CD4-positive, CD25-positive, alpha-beta regulatory T cell (primary cell): ENCODE data around the gene RHOC. TPM values are rescaled to one million over a fixed set of nuclear protein-coding genes. Genes with fewer than 3 reads are reported as not detected.
A peak's percentile ranks its signal among the peaks of the same experiment; 100 is the strongest.
"Not testable (repeated sequence)": the region's sequence is repeated elsewhere in the genome, so short reads cannot be mapped to it uniquely, and the experiment has no call there.

Source experiments
- ATAC-seq, 2 donors: fragments of 150-1000 bp; cut with Tn5 transposase; one replicate each; pipeline ENCODE4 v1.10.0; 2021; ENCODE audit warnings: low read depth in 2 of 2, moderate number of reproducible peaks in 2 of 2, moderate library complexity in 1 of 2
- DNase-seq, 3 donors: peaks; one replicate each; pipeline versions ENCODE4 v3.0.0 to v3.0.0-alpha.2; 2012 to 2022; ENCODE audit warnings: mixed read lengths in 1 of 3
- H3K27ac ChIP-seq: one replicate; pipeline ENCODE4 v1.7.0; 2013; ENCODE audit warnings: mild to moderate bottlenecking, low read length; ENCODE audit not compliant: insufficient read depth, poor library complexity, severe bottlenecking
- H3K27me3 ChIP-seq: one replicate; pipeline ENCODE4 v1.7.0; 2013; ENCODE audit warnings: low read length; ENCODE audit not compliant: control insufficient read depth, insufficient read depth
- H3K36me3 ChIP-seq: one replicate; pipeline ENCODE4 v1.7.0; 2013; ENCODE audit warnings: mild to moderate bottlenecking, low read length, moderate library complexity; ENCODE audit not compliant: control insufficient read depth, insufficient read depth
- H3K4me1 ChIP-seq: 2 replicates; pipeline ENCODE4 v1.7.0; 2013; ENCODE audit warnings: mild to moderate bottlenecking, low read length; ENCODE audit not compliant: insufficient read depth, control insufficient read depth, poor library complexity, severe bottlenecking
- H3K4me3 ChIP-seq: one replicate; pipeline ENCODE4 v1.7.0; 2013; ENCODE audit warnings: low read depth, mild to moderate bottlenecking, low read length, moderate library complexity
- H3K9me3 ChIP-seq, 2 experiments: 1 replicate in 1 of 2; 2 replicates in 1 of 2; pipeline ENCODE4 v1.7.0; 2013; ENCODE audit warnings: low read length in 2 of 2, mild to moderate bottlenecking in 1 of 2, moderate library complexity in 1 of 2; ENCODE audit not compliant: control insufficient read depth in 2 of 2
- H3K27ac Mint-ChIP-seq, 3 donors: one replicate each; pipeline ENCODE4 v1.8.0; 2020 to 2022; ENCODE audit warnings: mild to moderate bottlenecking in 3 of 3, mixed read lengths in 3 of 3, moderate library complexity in 2 of 3
- H3K27me3 Mint-ChIP-seq: one replicate; pipeline ENCODE4 v1.8.0; 2022; ENCODE audit warnings: mild to moderate bottlenecking, mixed read lengths
- H3K36me3 Mint-ChIP-seq: one replicate; pipeline ENCODE4 v1.8.0; 2020; ENCODE audit warnings: mixed read lengths
- H3K4me1 Mint-ChIP-seq, 4 donors: one replicate each; pipeline ENCODE4 v1.8.0; 2020 to 2022; ENCODE audit warnings: mixed read lengths in 4 of 4, mild to moderate bottlenecking in 1 of 4
- H3K4me3 Mint-ChIP-seq, 4 donors: one replicate each; pipeline ENCODE4 v1.8.0; 2020 to 2022; ENCODE audit warnings: mild to moderate bottlenecking in 4 of 4, mixed read lengths in 4 of 4, moderate library complexity in 3 of 4
- H3K9me3 Mint-ChIP-seq, 7 donors: one replicate each; pipeline ENCODE4 v1.8.0; 2020 to 2022; ENCODE audit warnings: mixed read lengths in 7 of 7, mild to moderate bottlenecking in 3 of 7, moderate library complexity in 2 of 7
- polyA plus RNA-seq, 4 donors: library from polyadenylated mRNA; unstranded; fragments of 300-500 nt; fragmentation: Illumina TruSeq; gene quantifications; one replicate each; pipeline ENCODE4 v1.2.3, GENCODE V29; 2021
- total RNA-seq: library from RNA; stranded (reverse); gene quantifications from one replicate; pipeline ENCODE4 v1.2.3, GENCODE V29; 2022

RHOC gene
- total and polyA plus RNA-seq, 5 donors from 2014 or later, result 17.4 to 34.1 (median 28.8) TPM

- Mint-ChIP-seq H3K27ac (no peak overlapping the region), H3K4me3 (peak overlapping the region in 1 of 4 donors; percentile 65), H3K4me1 (peaks cover 0 to 15% (median 6%) of the 10 kb centered on the region in 4 donors), H3K9me3 (no peaks in the 10 kb centered on the region), H3K36me3 (no peaks in the 10 kb centered on the region), H3K27me3 (peaks cover 24% of the 10 kb centered on the region)
- H3K27me3 ChIP-seq, result peaks cover 5% of the 10 kb centered on the region
- no peaks in the 10 kb centered on the region for H3K36me3 ChIP-seq
- ATAC-seq (no peak), DNase-seq (no peak)
- H3K4me1 ChIP-seq, result peaks cover 9% of the 10 kb centered on the region
- no peak overlapping the region for H3K4me3 ChIP-seq
- no peaks in the 10 kb centered on the region for H3K9me3 ChIP-seq
- no peak overlapping the region for H3K27ac ChIP-seq
Observed at GRCh38 chr1:112722601-112723510, 15.9 kb upstream of the RHOC start.

GRCh38 chr1:112721966-112722524 is 15.1 kb upstream of the RHOC start:
- H3K36me3 Mint-ChIP-seq, result no peaks in the 10 kb centered on the region
- no peaks in the 10 kb centered on the region for H3K9me3 ChIP-seq
- no peak overlapping the region for H3K4me3 ChIP-seq
- no peaks in the 10 kb centered on the region for H3K9me3 Mint-ChIP-seq
- H3K27me3 ChIP-seq, result peaks cover 5% of the 10 kb centered on the region
- ATAC-seq (no peak), DNase-seq (no peak)
- H3K4me1 Mint-ChIP-seq, result peaks cover 0 to 17% (median 11%) of the 10 kb centered on the region in 4 donors
- peaks cover 11% of the 10 kb centered on the region for H3K4me1 ChIP-seq
- H3K27me3 Mint-ChIP-seq, result peaks cover 17% of the 10 kb centered on the region
- no peak overlapping the region for H3K27ac ChIP-seq
- no peak overlapping the region for H3K27ac Mint-ChIP-seq
- H3K36me3 ChIP-seq, result no peaks in the 10 kb centered on the region
- H3K4me3 Mint-ChIP-seq, result no peak overlapping the region

GRCh38 chr1:112721294-112721693 is 14.4 kb upstream of the RHOC start:
- ATAC-seq, result not testable (repeated sequence)

GRCh38 chr1:112720800-112721199 is 13.9 kb upstream of the RHOC start:
- Mint-ChIP-seq H3K4me1 (peaks cover 4 to 28% (median 20%) of the 10 kb centered on the region in 4 donors), H3K36me3 (no peaks in the 10 kb centered on the region)
- H3K36me3 ChIP-seq, result no peaks in the 10 kb centered on the region

More at GRCh38 chr1:112721294-112721693, 14.4 kb upstream of the RHOC start:
- H3K27me3 ChIP-seq, DNase-seq, H3K4me3 ChIP-seq, H3K36me3 ChIP-seq, H3K9me3 Mint-ChIP-seq, H3K9me3 ChIP-seq, H3K27ac ChIP-seq, H3K36me3 Mint-ChIP-seq, H3K4me3 Mint-ChIP-seq: not testable (repeated sequence)
- Mint-ChIP-seq H3K27me3 (peaks cover 21% of the 10 kb centered on the region), H3K4me1 (peaks cover 0 to 23% (median 15%) of the 10 kb centered on the region in 4 donors), H3K27ac (peak overlapping the region in 1 of 3 donors; percentile 32)
- peaks cover 14% of the 10 kb centered on the region for H3K4me1 ChIP-seq

GRCh38 chr1:112719706-112720105 is 12.8 kb upstream of the RHOC start:
- no peak overlapping the region for H3K4me3 Mint-ChIP-seq
- peaks cover 30% of the 10 kb centered on the region for H3K27me3 Mint-ChIP-seq
- no peaks in the 10 kb centered on the region for H3K36me3 Mint-ChIP-seq
- H3K27ac Mint-ChIP-seq, result peak overlapping the region in 1 of 3 donors; percentile 67
- DNase-seq, result no peak
- H3K27ac ChIP-seq, result no peak overlapping the region
- no peak overlapping the region for H3K4me3 ChIP-seq
- ATAC-seq, result no peak
- H3K4me1 Mint-ChIP-seq, result peaks cover 6 to 34% (median 23%) of the 10 kb centered on the region in 4 donors
- H3K36me3 ChIP-seq, result no peaks in the 10 kb centered on the region
- H3K9me3 ChIP-seq, result no peaks in the 10 kb centered on the region
- H3K27me3 ChIP-seq, result peaks cover 5% of the 10 kb centered on the region
- H3K9me3 Mint-ChIP-seq, result no peaks in the 10 kb centered on the region
- H3K4me1 ChIP-seq, result peaks cover 27% of the 10 kb centered on the region

More at GRCh38 chr1:112720800-112721199, 13.9 kb upstream of the RHOC start:
- Histone ChIP-seq H3K27me3 (peaks cover 5% of the 10 kb centered on the region), H3K4me1 (peaks cover 19% of the 10 kb centered on the region), H3K4me3 (no peak overlapping the region), H3K9me3 (no peaks in the 10 kb centered on the region), H3K27ac (no peak overlapping the region)
- DNase-seq (no peak), ATAC-seq (no peak)
- H3K9me3 Mint-ChIP-seq, result no peaks in the 10 kb centered on the region
- peaks cover 26% of the 10 kb centered on the region for H3K27me3 Mint-ChIP-seq
- no peak overlapping the region for H3K4me3 Mint-ChIP-seq
- H3K27ac Mint-ChIP-seq, result no peak overlapping the region

GRCh38 chr1:112718691-112719418 is 11.9 kb upstream of the RHOC start:
- Histone ChIP-seq H3K36me3 (no peaks in the 10 kb centered on the region), H3K27ac (no peak overlapping the region), H3K4me3 (no peak overlapping the region), H3K9me3 (no peaks in the 10 kb centered on the region), H3K27me3 (peaks cover 5% of the 10 kb centered on the region), H3K4me1 (peaks cover 35% of the 10 kb centered on the region)
- H3K4me3 Mint-ChIP-seq, result peak overlapping the region in 3 of 4 donors; percentile 21 to 91 (median 55)
- peak overlapping the region in 1 of 3 donors; percentile 42 for H3K27ac Mint-ChIP-seq
- peaks cover 6 to 40% (median 24%) of the 10 kb centered on the region in 4 donors for H3K4me1 Mint-ChIP-seq
- DNase-seq (peak; percentile 66 to 73 (median 69)), ATAC-seq (peak; percentile 17 to 19)
- H3K9me3 Mint-ChIP-seq, result no peaks in the 10 kb centered on the region
- H3K36me3 Mint-ChIP-seq, result no peaks in the 10 kb centered on the region
- peaks cover 32% of the 10 kb centered on the region for H3K27me3 Mint-ChIP-seq

- Mint-ChIP-seq H3K27ac (no peak overlapping the region), H3K36me3 (no peaks in the 10 kb centered on the region), H3K4me3 (peak overlapping the region in 2 of 4 donors; percentile 52 to 62), H3K9me3 (no peaks in the 10 kb centered on the region), H3K4me1 (peaks cover 6 to 34% (median 24%) of the 10 kb centered on the region in 4 donors), H3K27me3 (peaks cover 43% of the 10 kb centered on the region)
- Histone ChIP-seq H3K27ac (no peak overlapping the region), H3K4me3 (no peak overlapping the region), H3K9me3 (no peaks in the 10 kb centered on the region), H3K36me3 (no peaks in the 10 kb centered on the region), H3K27me3 (no peaks in the 10 kb centered on the region), H3K4me1 (peaks cover 35% of the 10 kb centered on the region)
- no peak for DNase-seq
- no peak for ATAC-seq
Observed at GRCh38 chr1:112717263-112717873, 10.4 kb upstream of the RHOC start.
